Activated CD4-positive, alpha-beta T cell treated with anti-CD3 and anti-CD28 coated beads, Interleukin-10, Interleukin-2, amounts not matched to agents 100 ng/mL and 50 ng/mL, durations not matched to agents 16 hours and 8 hours (primary cell): Measurements from ENCODE around the gene BCAN.
A peak's percentile ranks its signal among the peaks of the same experiment; 100 is the strongest.

ENCODE experiments used
- DNase-seq: peaks from one replicate; pipeline ENCODE4 v3.0.0-alpha.2; 2020

BCAN gene

GRCh38 chr1:156681196-156681960, 39.5 kb downstream of the BCAN start:
- DNase-seq, result no peak

GRCh38 chr1:156682166-156682890, 40.4 kb downstream of the BCAN start:
- DNase-seq, result no peak

DNA sequence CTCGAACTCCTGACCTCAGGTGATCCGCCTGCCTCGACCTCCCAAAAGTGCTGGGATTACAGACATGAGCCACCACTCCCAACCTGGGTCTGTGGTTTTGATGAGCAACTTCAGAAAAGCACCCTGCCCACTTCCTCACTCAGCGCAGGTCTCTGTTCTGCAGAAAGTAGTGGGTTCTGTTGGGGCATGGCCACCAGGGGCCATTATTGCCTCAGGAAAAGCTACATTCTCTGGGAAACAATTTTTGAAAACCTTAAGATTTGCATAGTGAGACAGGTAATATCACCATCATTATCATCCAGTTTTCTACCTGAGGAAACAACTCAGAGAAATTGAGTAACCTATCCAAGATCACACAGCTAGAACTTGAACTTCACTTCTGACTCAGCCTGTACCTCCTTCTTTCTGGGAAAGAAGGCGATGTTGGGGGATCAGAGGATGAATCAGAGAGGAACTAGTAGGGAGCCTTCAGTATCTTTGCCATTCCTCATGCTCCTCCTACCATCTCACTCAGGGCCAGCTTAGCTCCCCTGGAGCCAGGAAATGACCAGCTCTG, 42.4 kb downstream of the BCAN start:
- peak; percentile 75 for DNase-seq

- peak; percentile 86 for DNase-seq
Measured at GRCh38 chr1:156689035-156689952, 47.4 kb downstream of the BCAN start.

GRCh38 chr1:156689953-156690674, 48.2 kb downstream of the BCAN start:
- no peak for DNase-seq

GRCh38 chr1:156690675-156691036, 48.7 kb downstream of the BCAN start:
- DNase-seq, result no peak

GRCh38 chr1:156691191-156691590, 49.3 kb downstream of the BCAN start:
- DNase-seq, result no peak

- DNase-seq, result no peak
Measured at GRCh38 chr1:156691665-156692440, 49.9 kb downstream of the BCAN start.

GRCh38 chr1:156692441-156692924, 50.6 kb downstream of the BCAN start:
- DNase-seq, result no peak

DNA sequence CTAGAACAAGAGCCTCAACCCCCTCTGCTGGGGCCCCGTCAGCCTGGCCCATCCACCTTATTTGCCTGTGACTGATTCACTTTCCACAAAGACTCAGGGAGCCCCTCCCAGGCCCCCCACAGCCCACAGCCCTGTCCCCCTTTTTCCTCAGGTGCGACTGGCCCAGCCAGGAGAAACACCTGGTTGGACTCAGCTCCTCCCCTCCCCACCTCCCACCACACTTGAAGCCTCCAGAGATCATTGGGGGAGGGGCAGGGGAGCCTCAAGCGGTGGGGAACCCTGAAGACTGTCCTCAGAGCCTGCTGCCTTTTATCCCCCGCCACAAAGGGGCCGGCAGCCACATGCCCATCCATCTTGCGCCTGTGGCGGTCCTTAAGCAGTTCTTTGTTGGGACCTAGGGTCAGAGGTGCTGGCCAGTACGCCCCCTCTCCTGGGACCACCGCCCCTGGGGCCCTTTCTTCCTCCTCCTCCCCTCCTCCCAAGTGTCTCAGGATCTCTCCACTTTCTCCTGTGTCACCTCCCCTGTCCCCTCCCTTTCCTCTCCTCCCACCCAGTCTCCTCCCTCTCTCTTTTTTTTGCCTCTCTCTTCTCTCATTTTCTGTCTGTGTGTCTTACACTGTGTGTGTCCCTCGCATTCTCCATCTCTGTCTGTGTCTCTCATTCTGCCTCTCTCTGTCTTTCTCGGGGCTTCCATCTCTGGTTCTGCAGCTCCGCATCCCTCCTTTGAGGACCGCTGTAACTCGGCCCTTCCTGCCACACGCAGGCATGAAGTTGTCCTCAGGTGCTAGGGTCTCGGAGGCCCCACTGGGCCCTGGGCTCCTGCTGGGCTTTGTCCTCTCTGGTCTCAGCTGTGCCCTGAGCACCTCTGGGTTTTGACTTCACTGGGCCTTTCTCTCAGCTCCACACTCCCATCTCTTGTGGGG, 51.3 kb downstream of the BCAN start:
- DNase-seq, result no peak

DNA sequence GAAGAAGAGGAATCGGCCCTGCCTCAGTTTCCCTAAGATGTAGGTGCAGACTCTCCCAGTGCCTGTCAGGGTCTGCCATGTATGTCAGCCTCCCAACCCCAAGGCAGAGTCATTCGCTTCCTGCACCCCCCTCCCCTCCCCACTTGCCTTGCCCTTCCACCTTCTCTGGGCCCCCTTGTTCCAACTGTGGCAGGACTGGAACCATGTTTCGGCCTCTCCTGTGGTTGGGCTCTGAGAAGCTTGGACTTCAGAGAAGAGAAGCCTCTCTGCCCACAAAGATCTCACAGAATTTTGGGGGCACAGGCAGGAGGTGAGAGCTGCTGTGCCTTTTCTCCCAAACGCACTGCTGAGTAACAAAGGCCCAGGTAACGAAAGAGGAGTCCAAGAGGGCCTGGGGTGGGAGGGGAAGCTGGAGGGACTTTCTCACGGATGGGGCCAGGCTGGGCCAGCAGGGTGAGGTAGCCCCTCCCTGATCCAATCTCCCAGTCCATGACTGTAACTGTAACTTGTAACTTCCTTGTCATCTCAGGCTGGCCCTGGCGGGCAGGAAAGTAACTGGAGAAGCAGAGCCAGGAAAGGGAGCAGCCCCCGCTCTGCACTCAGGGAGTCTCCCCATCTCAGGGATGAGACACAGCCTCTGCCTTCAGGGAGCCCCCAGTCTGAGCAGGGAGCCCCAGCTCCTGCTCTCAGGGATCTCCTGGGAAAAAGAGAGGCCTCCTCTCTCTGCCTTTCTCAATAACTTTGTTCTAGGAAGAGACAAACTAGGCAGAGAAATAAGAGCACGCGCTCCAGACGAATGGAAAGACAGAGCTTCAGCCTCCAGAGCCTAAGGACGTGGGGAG, 52.2 kb downstream of the BCAN start:
- no peak for DNase-seq

- DNase-seq, result no peak
Measured at GRCh38 chr1:156694690-156694962, 52.7 kb downstream of the BCAN start.

- no peak for DNase-seq
Measured at GRCh38 chr1:156696755-156697154, 54.8 kb downstream of the BCAN start.

DNA sequence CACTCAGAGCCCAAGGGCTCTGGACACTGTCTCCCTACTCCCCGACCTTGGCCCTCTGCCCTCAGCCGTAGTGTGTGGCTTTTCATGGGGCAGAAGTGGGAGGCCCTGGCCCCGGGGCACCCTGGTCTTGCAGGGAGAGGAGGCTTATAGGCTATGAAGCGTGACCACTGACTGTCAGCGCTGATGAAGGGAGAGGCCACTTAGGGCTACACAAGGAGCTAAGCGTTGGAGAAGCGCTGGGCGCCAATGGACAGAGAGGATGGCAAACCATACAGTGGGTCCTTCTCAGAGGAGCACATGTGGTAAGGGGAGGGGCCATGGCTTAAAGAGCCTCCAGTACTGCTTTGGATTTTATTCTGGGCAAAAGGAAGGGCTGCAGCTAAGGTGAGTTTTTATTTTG, 55.6 kb downstream of the BCAN start:
- no peak for DNase-seq

DNA sequence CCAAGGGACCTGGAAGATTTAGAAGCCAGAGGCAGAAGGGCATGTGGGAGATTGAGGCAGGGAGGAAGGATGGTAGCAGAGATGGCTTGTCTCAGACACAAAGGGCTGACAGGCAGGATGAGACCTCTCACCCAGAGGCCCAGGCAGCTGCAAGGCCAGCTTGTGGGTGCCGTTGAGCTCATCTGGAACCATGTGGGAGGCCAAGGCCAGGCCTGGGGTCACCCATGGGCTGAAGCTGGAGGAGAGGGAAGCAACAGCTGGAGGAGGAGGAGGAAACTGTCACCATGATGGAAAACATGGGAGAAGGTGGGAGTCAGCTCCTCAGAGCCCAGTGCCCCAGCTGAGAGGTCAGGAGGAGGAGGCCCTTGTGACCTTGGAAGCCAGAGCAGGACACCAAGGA, 57.1 kb downstream of the BCAN start:
- no peak for DNase-seq

- no peak for DNase-seq
Measured at GRCh38 chr1:156700736-156701531, 59.0 kb downstream of the BCAN start.

GRCh38 chr1:156703336-156703735, 61.4 kb downstream of the BCAN start:
- DNase-seq, result no peak

GRCh38 chr1:156703741-156704140, 61.8 kb downstream of the BCAN start:
- DNase-seq, result no peak
